Activated CD8-positive, alpha-beta memory T cell treated with anti-CD3 and anti-CD28 coated beads for 36 hours (primary cell): ENCODE measurements around the gene CCDC175. TPM values are rescaled to one million over a fixed set of nuclear protein-coding genes. Genes with fewer than 3 reads are reported as not detected.

ENCODE experiments used
- CTCF ChIA-PET: fragments of 350-600 bp; sonication (Branson Sonifier 250); formaldehyde crosslinking; loops from one replicate; lab custom pipeline; 2021; ENCODE audit warnings: antibody characterized with exemption; lab: Charles Lee
- POLR2A ChIA-PET: fragments of 350-600 bp; sonication (Branson Sonifier 250); formaldehyde crosslinking; loops from one replicate; lab custom pipeline; 2021; ENCODE audit warnings: antibody characterized with exemption; lab: Charles Lee
- total RNA-seq, 2 experiments: library from RNA; stranded (reverse); gene quantifications; one replicate each; pipeline ENCODE4 v1.2.3, GENCODE V29; 2021

The CCDC175 gene
- not detected for total RNA-seq

DNA sequence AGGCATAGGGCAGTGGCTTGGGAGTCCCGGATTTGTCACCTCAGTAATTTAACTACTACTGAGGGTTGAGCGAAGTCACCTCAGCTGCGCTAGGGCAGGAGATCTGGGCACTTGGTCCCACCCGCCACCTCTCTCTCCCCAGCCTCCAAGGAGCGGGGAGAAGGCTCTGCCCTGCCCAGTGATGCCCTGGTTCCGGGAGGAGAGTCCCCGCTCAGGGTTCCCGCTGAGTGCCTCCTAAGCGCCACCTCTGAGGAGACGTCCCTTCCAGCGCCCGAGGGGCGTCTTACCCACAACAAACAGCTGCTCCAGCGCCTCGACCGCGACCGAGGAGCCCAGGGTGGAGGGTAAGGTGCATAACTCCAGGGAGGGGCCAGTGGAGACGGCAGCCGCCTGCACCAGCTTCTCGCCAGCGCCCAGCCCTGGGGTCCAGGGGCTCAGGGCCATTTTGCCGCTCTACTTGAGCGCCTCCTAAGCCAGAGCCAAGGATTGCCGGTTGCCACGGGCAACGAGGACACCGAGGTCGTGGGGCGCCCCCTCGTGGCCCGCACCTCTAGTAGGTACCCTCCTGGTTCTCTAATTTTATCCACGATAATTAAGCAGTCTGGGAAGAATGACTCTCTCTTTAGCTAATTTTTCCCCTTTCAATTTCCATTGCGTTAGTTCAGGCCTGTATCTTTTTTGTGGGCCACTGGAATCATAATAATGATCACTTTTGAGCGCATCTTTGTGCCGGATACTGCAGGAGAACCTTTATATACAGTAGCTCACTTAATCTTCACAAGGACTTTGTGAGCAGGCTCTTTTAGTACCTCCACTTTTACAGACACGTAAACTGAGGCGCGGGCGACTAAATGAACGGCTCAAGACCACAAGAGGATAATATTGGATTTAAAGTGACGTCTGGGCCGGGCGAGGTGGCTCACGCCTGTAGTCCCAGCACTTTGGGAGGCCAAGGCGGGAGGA lies at the start of gene CCDC175:
Gene CCDC175 (minus strand): TSS at position 481 of the 963 bp plus-strand sequence. CDS start 37 bp downstream, at position 444.
- ChIA-PET POLR2A (no interaction called here), CTCF (interaction anchor here (0.6 to 2.1 kb wide), 15 partner anchors 8 to 389 kb away, joined by 3 to 9 read pairs (median 3); partner anchors contain the start of gene L3HYPDH)

GRCh38 chr14:59622631-59623030 lies 46.0 kb upstream of the CCDC175 start:
- CTCF ChIA-PET = no interaction called here
- POLR2A ChIA-PET = no interaction called here

DNA sequence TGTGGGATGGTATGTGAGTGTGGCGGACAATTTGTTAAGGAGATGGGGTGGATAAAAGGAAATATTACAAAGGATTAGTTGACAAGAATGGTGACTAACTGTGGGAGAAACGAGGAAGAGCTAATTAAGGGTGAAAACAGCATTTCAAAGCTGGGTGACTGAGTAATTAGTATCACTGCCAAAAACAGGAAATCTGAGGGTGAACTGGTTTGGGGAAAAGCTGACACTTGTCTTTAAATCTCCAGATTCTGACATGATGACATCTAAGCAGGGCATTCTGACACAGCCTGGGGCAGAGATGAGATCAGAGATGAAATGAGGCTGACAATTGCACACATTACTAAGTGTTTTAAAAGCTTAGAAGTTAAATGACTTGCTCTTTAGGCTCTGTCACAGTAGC lies 42.4 kb upstream of the CCDC175 start:
- ChIA-PET POLR2A (no interaction called here), CTCF (no interaction called here)

DNA sequence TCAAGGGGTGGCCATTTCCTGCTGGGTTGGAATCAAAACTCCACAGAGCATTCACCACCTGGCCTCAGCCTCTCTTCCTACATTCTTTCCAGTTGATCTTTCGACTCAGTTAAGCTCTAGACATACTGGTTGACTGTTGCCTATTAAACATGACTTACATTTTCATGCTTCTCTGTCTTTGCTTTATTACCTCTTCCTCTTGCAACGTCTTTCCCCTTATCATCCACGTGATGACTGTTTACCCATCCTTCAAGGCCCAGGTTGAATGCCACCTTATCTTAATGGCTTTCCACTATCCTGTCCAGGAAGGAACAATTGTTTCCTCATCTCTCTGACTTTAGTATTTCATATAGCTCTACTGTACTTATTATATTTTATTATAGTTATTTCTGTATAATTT lies 24.4 kb upstream of the CCDC175 start:
- ChIA-PET POLR2A (no interaction called here), CTCF (no interaction called here)

GRCh38 chr14:59600211-59600945 lies 23.8 kb upstream of the CCDC175 start:
- CTCF ChIA-PET = no interaction called here

GRCh38 chr14:59595071-59595470 lies 18.5 kb upstream of the CCDC175 start:
- POLR2A ChIA-PET = no interaction called here
- CTCF ChIA-PET = no interaction called here

More at GRCh38 chr14:59600211-59600945, 23.8 kb upstream of the CCDC175 start:
- POLR2A ChIA-PET = no interaction called here

DNA sequence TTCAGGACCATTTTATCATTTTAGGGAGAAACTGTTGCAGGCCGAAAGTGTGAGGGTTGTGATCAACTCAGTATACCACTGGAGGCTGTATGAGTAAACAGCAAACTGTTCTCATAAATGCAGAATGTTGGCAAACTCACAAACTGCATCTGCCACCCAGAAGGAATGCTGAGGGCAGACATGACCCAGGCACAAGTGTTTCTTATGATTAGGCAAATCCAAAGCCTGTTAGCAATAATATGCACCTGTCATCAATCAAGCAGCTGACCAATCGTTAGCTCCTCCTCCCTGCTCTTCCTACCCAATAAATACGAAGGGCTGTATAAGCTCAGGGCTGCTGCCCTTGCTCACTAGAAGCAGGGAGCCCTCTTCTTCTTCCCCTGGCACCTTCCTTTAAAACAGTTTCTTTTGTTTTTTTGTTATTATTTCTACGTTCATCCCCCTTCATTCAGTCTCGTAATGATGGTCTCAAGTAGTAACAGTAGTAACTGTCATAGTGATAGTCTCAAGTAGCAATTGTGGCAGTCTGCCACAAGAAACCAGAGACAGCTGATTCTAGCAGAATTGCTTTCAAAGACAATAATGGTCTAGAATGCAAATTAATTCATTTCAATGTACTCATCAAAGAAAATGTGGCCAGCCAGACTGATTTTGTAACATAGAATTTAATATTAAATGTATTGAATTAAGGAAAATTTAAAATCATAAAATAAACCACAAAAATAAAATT lies 15.2 kb upstream of the CCDC175 start:
- ChIA-PET POLR2A (no interaction called here), CTCF (no interaction called here)

- ChIA-PET CTCF (no interaction called here), POLR2A (no interaction called here)
These were observed 11.5 kb upstream of the CCDC175 start for GRCh38 chr14:59588101-59588500.

GRCh38 chr14:59585891-59586554 lies 9.4 kb upstream of the CCDC175 start:
- ChIA-PET POLR2A (no interaction called here), CTCF (interaction anchor here (1.3 kb wide), 1 partner anchor 9 kb away, joined by 3 read pairs; the partner anchor contains the start of gene CCDC175)

DNA sequence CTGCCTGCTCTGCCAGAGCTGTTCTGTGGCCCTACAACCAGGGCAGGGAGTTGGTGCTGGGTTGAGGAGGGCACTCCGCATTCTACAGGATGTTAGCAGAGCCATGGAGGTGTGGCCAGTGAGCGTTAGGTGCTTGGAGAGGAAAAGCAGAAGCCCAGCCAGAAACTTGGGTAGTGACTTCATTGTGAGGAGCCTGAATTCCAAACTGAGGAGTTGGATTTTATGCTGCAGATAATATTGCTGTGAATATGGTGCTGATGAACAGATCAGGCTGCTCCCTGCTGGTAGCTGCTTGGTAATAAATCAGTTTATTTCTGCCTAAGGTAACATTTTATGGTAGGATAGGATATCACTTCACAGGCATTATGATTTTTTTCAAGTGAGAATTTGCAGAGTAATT lies 7.1 kb upstream of the CCDC175 start:
- ChIA-PET CTCF (no interaction called here), POLR2A (no interaction called here)

DNA sequence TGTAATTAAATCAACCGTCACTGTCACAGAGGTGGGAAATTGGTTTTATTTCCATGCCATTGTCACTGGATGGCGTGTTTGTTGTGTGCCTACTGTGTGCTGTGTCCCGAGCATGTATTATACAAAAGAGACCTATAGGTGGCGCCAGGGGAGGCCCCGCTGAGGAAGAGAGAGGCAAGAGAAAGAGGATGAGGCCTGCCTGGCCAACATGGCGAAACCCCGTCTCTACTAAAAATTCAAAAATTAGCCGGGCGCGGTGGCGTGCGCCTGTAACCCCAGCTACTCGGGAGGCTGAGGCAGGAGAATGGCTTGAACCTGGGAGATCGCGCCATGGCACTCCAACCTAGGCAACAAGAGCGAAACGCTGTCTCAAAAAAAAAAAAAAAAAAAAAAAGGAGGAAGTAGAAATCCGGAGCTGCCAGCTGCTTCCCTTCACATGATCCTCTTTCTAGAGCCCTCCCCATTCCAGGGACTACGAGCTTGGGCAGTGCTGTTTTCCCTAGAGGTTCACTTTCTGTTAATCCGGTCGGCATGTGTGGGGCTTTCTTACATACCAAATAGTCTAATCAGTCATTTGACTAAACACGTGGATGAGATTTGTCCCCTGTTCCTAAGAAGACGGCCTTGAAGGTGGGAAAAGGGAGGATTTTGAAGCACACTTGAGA lies 6.4 kb upstream of the CCDC175 start:
- POLR2A ChIA-PET = no interaction called here
- CTCF ChIA-PET = interaction anchor here (0.7 kb wide), 1 partner anchor 87 kb away, joined by 4 read pairs; no protein-coding TSS in a partner anchor

GRCh38 chr14:59582161-59582560 lies 5.5 kb upstream of the CCDC175 start:
- ChIA-PET CTCF (no interaction called here), POLR2A (no interaction called here)

- CTCF ChIA-PET = no interaction called here
These were observed 4.3 kb upstream of the CCDC175 start for GRCh38 chr14:59580911-59581310.

DNA sequence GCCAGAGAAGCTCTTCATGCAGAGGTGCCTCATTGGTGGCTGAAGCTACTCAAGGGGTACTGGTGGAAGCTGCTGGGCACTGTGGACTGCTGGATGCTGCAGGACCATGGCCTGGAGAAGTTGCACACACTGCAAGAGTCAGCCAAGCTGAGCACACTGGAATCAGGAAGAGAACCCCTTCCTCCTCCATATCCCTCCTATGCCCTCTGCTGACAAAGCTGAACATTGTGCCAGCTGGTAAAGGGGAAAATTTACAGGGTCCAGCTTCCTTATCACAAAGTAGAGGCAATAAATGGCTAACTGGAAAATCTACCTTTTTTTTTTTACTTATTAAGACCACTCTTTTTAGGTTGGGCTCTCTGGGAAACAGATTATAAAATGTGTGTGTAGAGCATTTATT lies 6.5 kb downstream of the CCDC175 start:
- POLR2A ChIA-PET = interaction anchor here (0.7 kb wide), 1 partner anchor 678 kb away, joined by 4 read pairs; no protein-coding TSS in a partner anchor
- CTCF ChIA-PET = no interaction called here

More at GRCh38 chr14:59580911-59581310, 4.3 kb upstream of the CCDC175 start:
- POLR2A ChIA-PET = no interaction called here

DNA sequence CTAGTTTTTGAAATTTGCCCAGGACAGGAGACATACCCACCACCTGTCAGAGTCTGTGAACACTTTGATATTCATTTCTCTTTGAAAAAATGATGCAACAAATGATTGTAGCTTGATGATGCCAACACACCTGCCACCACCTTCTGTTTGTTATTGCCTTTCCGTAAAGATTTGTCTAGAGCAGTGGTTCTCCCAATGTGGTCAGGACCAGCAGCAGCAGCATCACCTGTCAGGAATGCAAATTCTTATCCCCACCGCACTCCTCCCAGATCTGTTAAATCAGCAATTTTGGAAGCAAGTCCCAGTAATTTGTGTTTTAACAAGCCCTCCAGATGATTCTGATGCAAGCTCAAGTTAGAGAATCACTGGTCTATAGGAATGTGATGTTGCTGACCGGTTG lies 9.9 kb downstream of the CCDC175 start:
- ChIA-PET CTCF (interaction anchor here (1.3 kb wide), 1 partner anchor 10 kb away, joined by 3 read pairs; the partner anchor contains the start of gene CCDC175), POLR2A (no interaction called here)

GRCh38 chr14:59566296-59566695 lies 10.3 kb downstream of the CCDC175 start:
- ChIA-PET CTCF (interaction anchor here (1.3 kb wide), 1 partner anchor 10 kb away, joined by 3 read pairs; the partner anchor contains the start of gene CCDC175), POLR2A (no interaction called here)

- ChIA-PET CTCF (interaction anchor here (1.3 kb wide), 1 partner anchor 12 kb away, joined by 3 read pairs; the partner anchor contains the start of gene CCDC175), POLR2A (no interaction called here)
These were observed 11.5 kb downstream of the CCDC175 start for GRCh38 chr14:59565087-59565486.

- ChIA-PET POLR2A (no interaction called here), CTCF (no interaction called here)
These were observed 12.2 kb downstream of the CCDC175 start for GRCh38 chr14:59564366-59564765.
